ENCODE measurements around the gene EFNA4. TPM values are rescaled to one million over a fixed set of nuclear protein-coding genes. Genes with fewer than 3 reads are reported as not detected.

EFNA4 gene
- total and polyA plus RNA-seq, 9 of the 15 experiments (the other 6 are each of a cell fraction or from before 2014, with no cell fraction given) = 0.68 to 7.4 (median 6.1) TPM

- no peak for TF ChIP-seq ZNF830 (CRISPR knock-in tag; IDR thresholded peaks at IDR 0.05)
- TF ChIP-seq KAT2B (IDR thresholded peaks at IDR 0.05; ENCODE audit: low read depth, low read length) = no peak
- TF ChIP-seq POLR2AphosphoS5 (IDR thresholded peaks at IDR 0.05; ENCODE audit: control insufficient read depth, insufficient read depth, low read depth, low read length) = peak; percentile 55; the same call in 1 of the 2 replicates
- TF ChIP-seq AFF4 (CRISPR knock-in tag; IDR thresholded peaks at IDR 0.05) = peak; percentile 96
- 0 out of 2 replicates have a peak, but pooled peaks have one; percentile 54 for TF ChIP-seq SMARCA4 (IDR thresholded peaks at IDR 0.05)
- no peak for TF ChIP-seq TAF7 (tag; IDR thresholded peaks at IDR 0.05)
- peak; percentile 90 for TF ChIP-seq ELF4 (CRISPR knock-in tag; IDR thresholded peaks at IDR 0.05)
- TF ChIP-seq SFPQ (IDR thresholded peaks at IDR 0.05; ENCODE audit: low read depth, low read length) = no peak
- TF ChIP-seq MYC (IDR thresholded peaks at IDR 0.05; ENCODE audit: low read depth, low read length) = peak; percentile 81; the same call in 1 of the 2 replicates
- TF ChIP-seq MYC (CRISPR knock-in tag; IDR thresholded peaks at IDR 0.05; ENCODE audit: borderline replicate concordance, low read depth) = no peak
- no peak for TF ChIP-seq ZNF695 (CRISPR knock-in tag; IDR thresholded peaks at IDR 0.05)
- TF ChIP-seq RBM22 (IDR thresholded peaks at IDR 0.05; ENCODE audit: low read depth, low read length, poor library complexity, severe bottlenecking) = peak; percentile 98
- peak; percentile 92 for TF ChIP-seq MYNN (IDR thresholded peaks at IDR 0.05)
- TF ChIP-seq MYNN (CRISPR knock-in tag; IDR thresholded peaks at IDR 0.05) = no peak
- no peak for TF ChIP-seq FOXK1 (CRISPR knock-in tag; IDR thresholded peaks at IDR 0.05; ENCODE audit: borderline replicate concordance)
- TF ChIP-seq TAF9B (IDR thresholded peaks at IDR 0.05; ENCODE audit: partially characterized antibody) = no peak
- no peak for TF ChIP-seq BRD4 (IDR thresholded peaks at IDR 0.05)
- TF ChIP-seq, protein P1, sequence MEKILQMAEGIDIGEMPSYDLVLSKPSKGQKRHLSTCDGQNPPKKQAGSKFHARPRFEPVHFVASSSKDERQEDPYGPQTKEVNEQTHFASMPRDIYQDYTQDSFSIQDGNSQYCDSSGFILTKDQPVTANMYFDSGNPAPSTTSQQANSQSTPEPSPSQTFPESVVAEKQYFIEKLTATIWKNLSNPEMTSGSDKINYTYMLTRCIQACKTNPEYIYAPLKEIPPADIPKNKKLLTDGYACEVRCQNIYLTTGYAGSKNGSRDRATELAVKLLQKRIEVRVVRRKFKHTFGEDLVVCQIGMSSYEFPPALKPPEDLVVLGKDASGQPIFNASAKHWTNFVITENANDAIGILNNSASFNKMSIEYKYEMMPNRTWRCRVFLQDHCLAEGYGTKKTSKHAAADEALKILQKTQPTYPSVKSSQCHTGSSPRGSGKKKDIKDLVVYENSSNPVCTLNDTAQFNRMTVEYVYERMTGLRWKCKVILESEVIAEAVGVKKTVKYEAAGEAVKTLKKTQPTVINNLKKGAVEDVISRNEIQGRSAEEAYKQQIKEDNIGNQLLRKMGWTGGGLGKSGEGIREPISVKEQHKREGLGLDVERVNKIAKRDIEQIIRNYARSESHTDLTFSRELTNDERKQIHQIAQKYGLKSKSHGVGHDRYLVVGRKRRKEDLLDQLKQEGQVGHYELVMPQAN (IDR thresholded peaks at IDR 0.05; ENCODE audit: borderline replicate concordance) = no peak; the same call in 1 of the 2 replicates
Observed at GRCh38 chr1:155017041-155017945, 46.2 kb upstream of the EFNA4 start (continued).

Measured in K562 (cell line).